Panc1 (cell line): ENCODE results near the gene TP53BP1. TPM values are rescaled to one million over a fixed set of nuclear protein-coding genes. Genes with fewer than 3 reads are reported as not detected.
A peak's percentile ranks its signal among the peaks of the same experiment; 100 is the strongest.
"Not testable (repeated sequence)": the region's sequence is repeated elsewhere in the genome, so short reads cannot be mapped to it uniquely, and the experiment has no call there.

ENCODE experiments used
- ATAC-seq: fragments of 200-7000 bp; cut with Tn5 transposase; 2 replicates; pipeline ENCODE4 v1.9.1; 2020; ENCODE audit warnings: mild to moderate bottlenecking, moderate library complexity
- BruUV-seq: library from RNA; stranded (reverse); fragments of 400-500 nt; replicated peaks from 2 replicates; lab custom pipeline; 2021; lab: Mats Ljungman, UMichigan
- CTCF ChIA-PET: fragments of 300-600 bp; sonication (Branson Sonifier 250); formaldehyde crosslinking; loops from one replicate; lab custom pipeline; 2022; ENCODE audit warnings: antibody characterized with exemption; lab: Charles Lee
- POLR2A ChIA-PET: fragments of 300-600 bp; sonication (Branson Sonifier 250); formaldehyde crosslinking; loops from one replicate; lab custom pipeline; 2022; ENCODE audit warnings: antibody characterized with exemption; lab: Charles Lee
- DNase-seq: peaks from one replicate; pipeline ENCODE4 v3.0.0-alpha.2; 2010; ENCODE audit warnings: low read depth, low spot score
- H3K27ac ChIP-seq: 2 replicates; pipeline ENCODE4 v1.5.1; 2011; ENCODE audit warnings: mild to moderate bottlenecking, low read length, inconsistent platforms
- H3K27me3 ChIP-seq: fragments of 200-500 bp; sonication (Bioruptor generic); 2 replicates; pipeline ENCODE4 v1.6.0; 2014; ENCODE audit warnings: low read length, inconsistent platforms; ENCODE audit not compliant: control insufficient read depth, insufficient read depth
- H3K36me3 ChIP-seq: fragments of 200-500 bp; sonication (Bioruptor generic); 2 replicates; pipeline ENCODE4 v1.5.1; 2014; ENCODE audit warnings: inconsistent platforms, mild to moderate bottlenecking, low read length, moderate library complexity; ENCODE audit not compliant: control insufficient read depth, insufficient read depth
- H3K4me1 ChIP-seq: 2 replicates; pipeline ENCODE4 v1.5.1; 2011; ENCODE audit warnings: inconsistent platforms, mild to moderate bottlenecking, low read length, moderate library complexity; ENCODE audit not compliant: control insufficient read depth, insufficient read depth
- H3K4me3 ChIP-seq, 2 experiments: 2 replicates each; pipeline ENCODE4 v1.5.1; 2011 to 2012; ENCODE audit warnings: low read depth in 2 of 2, low read length in 2 of 2, mild to moderate bottlenecking in 2 of 2, inconsistent platforms in 1 of 2, moderate library complexity in 1 of 2
- H3K9me3 ChIP-seq: fragments of 200-500 bp; sonication (Bioruptor generic); 2 replicates; pipeline ENCODE4 v1.5.1; 2014; ENCODE audit warnings: low read depth, mild to moderate bottlenecking, inconsistent platforms, low read length, moderate library complexity; ENCODE audit not compliant: control insufficient read depth, insufficient read depth
- POLR2AphosphoS5 ChIP-seq: IDR thresholded peaks from 2 replicates; pipeline ENCODE4 v1.6.1; 2012; ENCODE audit warnings: mild to moderate bottlenecking, low read depth, low read length, moderate library complexity
- SIN3A ChIP-seq: IDR thresholded peaks from 2 replicates; pipeline ENCODE4 v1.6.1; 2012; ENCODE audit warnings: low read depth, mild to moderate bottlenecking, low read length, moderate library complexity, borderline replicate concordance; ENCODE audit not compliant: insufficient read depth
- TCF7L2 ChIP-seq: IDR thresholded peaks from 2 replicates; pipeline ENCODE4 v1.6.1; 2011; ENCODE audit warnings: mild to moderate bottlenecking, low read depth, low read length, inconsistent platforms
- in situ Hi-C: cut with HindIII; loops from 2 replicates; pipeline ENCODE4 v1.10.0; 2016; ENCODE audit warnings: low sequenced_read_pairs, low pct_unique_long_range_greater_than_20kb
- intact Hi-C: fragments of 100-400 bp; cut with micrococcal nuclease; formaldehyde crosslinking; loops from one replicate; pipeline ENCODE4 v1.10.0; 2022; ENCODE audit not compliant: unreplicated experiment
- total RNA-seq: library from RNA; stranded (reverse); gene quantifications from one replicate; pipeline ENCODE4 v1.2.1, GENCODE V29; 2021; ENCODE audit not compliant: unreplicated experiment
- TF ChIP-seq, protein P1 (sequence below), 2 experiments: IDR thresholded peaks; 2 replicates each; pipeline ENCODE4 v1.6.1; 2011 to 2012; ENCODE audit warnings: low read depth in 2 of 2, control low read depth in 1 of 2, low read length in 1 of 2, mild to moderate bottlenecking in 1 of 2, moderate library complexity in 1 of 2; ENCODE audit not compliant: insufficient read depth in 1 of 2
- TF ChIP-seq, protein P2 (sequence below): fragments of 450-650 bp; IDR thresholded peaks from 2 replicates; pipeline ENCODE4 v1.5.1; 2017; ENCODE audit warnings: mild to moderate bottlenecking

Gene TP53BP1
- total RNA-seq, 1 experiment from 2014 or later: 80.3 TPM

DNA sequence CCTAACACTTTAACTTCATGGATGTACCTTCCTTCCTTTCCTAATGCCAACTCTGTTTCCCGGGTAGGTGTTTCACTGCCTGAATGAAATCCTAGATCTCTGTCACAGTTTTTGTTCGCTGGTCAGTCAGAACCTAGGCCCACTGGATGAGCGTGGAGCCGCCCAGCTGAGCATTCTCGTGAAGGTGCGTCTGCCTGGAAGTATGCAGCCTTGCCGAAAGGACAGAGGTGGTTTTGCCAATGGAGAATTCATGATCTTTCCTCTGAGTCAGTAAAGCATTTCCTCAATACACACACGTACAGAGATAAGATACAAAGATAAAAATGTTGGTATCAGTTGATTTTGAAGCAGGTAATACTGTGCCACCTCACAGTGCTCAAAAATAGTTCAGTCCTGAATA, 89.3 kb downstream of the TP53BP1 start:
- BruUV-seq: no TSS peak
- Histone ChIP-seq H3K9me3 (no peaks in the 10 kb centered on the region), H3K4me1 (no peaks in the 10 kb centered on the region), H3K27ac (no peak overlapping the region), H3K27me3 (no peaks in the 10 kb centered on the region), H3K36me3 (peaks cover 37% of the 10 kb centered on the region), H3K4me3 (no peak overlapping the region)
- DNase-seq (no peak), ATAC-seq (no peak)
- POLR2A ChIA-PET: no interaction called here
- intact Hi-C loops: no loop called here
- CTCF ChIA-PET: no interaction called here
- TF ChIP-seq, protein P1, sequence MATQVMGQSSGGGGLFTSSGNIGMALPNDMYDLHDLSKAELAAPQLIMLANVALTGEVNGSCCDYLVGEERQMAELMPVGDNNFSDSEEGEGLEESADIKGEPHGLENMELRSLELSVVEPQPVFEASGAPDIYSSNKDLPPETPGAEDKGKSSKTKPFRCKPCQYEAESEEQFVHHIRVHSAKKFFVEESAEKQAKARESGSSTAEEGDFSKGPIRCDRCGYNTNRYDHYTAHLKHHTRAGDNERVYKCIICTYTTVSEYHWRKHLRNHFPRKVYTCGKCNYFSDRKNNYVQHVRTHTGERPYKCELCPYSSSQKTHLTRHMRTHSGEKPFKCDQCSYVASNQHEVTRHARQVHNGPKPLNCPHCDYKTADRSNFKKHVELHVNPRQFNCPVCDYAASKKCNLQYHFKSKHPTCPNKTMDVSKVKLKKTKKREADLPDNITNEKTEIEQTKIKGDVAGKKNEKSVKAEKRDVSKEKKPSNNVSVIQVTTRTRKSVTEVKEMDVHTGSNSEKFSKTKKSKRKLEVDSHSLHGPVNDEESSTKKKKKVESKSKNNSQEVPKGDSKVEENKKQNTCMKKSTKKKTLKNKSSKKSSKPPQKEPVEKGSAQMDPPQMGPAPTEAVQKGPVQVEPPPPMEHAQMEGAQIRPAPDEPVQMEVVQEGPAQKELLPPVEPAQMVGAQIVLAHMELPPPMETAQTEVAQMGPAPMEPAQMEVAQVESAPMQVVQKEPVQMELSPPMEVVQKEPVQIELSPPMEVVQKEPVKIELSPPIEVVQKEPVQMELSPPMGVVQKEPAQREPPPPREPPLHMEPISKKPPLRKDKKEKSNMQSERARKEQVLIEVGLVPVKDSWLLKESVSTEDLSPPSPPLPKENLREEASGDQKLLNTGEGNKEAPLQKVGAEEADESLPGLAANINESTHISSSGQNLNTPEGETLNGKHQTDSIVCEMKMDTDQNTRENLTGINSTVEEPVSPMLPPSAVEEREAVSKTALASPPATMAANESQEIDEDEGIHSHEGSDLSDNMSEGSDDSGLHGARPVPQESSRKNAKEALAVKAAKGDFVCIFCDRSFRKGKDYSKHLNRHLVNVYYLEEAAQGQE (IDR thresholded peaks at IDR 0.05; ENCODE audit: insufficient read depth in 1 of 2, low read depth in 2 of 2, low read length in 1 of 2): no peak
- TF ChIP-seq, protein P2, sequence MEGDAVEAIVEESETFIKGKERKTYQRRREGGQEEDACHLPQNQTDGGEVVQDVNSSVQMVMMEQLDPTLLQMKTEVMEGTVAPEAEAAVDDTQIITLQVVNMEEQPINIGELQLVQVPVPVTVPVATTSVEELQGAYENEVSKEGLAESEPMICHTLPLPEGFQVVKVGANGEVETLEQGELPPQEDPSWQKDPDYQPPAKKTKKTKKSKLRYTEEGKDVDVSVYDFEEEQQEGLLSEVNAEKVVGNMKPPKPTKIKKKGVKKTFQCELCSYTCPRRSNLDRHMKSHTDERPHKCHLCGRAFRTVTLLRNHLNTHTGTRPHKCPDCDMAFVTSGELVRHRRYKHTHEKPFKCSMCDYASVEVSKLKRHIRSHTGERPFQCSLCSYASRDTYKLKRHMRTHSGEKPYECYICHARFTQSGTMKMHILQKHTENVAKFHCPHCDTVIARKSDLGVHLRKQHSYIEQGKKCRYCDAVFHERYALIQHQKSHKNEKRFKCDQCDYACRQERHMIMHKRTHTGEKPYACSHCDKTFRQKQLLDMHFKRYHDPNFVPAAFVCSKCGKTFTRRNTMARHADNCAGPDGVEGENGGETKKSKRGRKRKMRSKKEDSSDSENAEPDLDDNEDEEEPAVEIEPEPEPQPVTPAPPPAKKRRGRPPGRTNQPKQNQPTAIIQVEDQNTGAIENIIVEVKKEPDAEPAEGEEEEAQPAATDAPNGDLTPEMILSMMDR: no peak
- TF ChIP-seq TCF7L2 (no peak), SIN3A (no peak), POLR2AphosphoS5 (no peak)
- in situ Hi-C loops: no loop called here

DNA sequence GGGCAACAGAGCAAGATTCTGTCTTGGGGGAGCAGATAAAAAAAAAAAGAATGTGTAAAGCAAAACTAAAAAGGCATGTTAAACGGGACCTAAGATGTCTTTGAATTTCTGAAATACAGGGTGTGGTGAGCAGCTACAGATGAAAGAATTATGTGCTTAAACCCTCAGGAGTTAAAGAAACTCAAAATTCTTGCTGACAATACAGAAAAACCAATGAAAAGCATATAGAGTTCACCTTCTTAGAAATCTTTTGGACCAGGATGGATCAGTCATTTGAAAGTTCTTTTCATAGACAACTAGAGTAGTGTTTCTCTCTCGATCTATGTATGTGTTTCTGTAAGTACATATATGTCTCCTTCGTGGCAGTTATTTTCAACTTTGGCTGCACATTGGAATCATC, 90.7 kb downstream of the TP53BP1 start:
- intact Hi-C loops: no loop called here
- peaks cover 36% of the 10 kb centered on the region for H3K36me3 ChIP-seq
- H3K9me3 ChIP-seq: no peaks in the 10 kb centered on the region
- H3K27me3 ChIP-seq: no peaks in the 10 kb centered on the region
- BruUV-seq: TSS peak; percentile 27
- ChIA-PET CTCF (no interaction called here), POLR2A (no interaction called here)
- H3K4me3 ChIP-seq: no peak overlapping the region
- no peaks in the 10 kb centered on the region for H3K4me1 ChIP-seq
- TF ChIP-seq, protein P2: no peak
- no peak for TF ChIP-seq POLR2AphosphoS5
- TF ChIP-seq SIN3A: no peak
- TF ChIP-seq TCF7L2: no peak
- TF ChIP-seq, protein P1 (IDR thresholded peaks at IDR 0.05; ENCODE audit: insufficient read depth in 1 of 2, low read depth in 2 of 2, low read length in 1 of 2): no peak
- no peak for ATAC-seq
- in situ Hi-C loops: no loop called here
- no peak for DNase-seq
- H3K27ac ChIP-seq: no peak overlapping the region

DNA sequence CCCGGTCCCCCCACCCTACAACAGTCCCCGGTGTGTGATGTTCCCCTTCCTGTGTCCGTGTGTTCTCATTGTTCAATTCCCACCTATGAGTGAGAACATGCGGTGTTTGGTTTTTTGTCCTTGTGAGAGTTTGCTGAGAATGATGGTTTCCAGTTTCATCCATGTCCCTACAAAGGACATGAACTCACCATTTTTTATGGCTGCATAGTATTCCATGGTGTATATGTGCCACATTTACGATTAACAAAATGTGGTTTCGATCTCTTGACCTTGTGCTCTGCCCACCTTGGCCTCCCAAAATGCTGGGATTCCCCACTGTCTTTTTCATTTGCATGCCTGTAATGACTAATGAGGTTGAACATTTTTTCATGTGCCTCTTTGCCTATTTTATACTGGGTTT, 99.4 kb downstream of the TP53BP1 start:
- H3K27ac ChIP-seq, DNase-seq, ATAC-seq, H3K27me3 ChIP-seq, H3K9me3 ChIP-seq, in situ Hi-C loops, CTCF ChIA-PET, BruUV-seq, H3K4me1 ChIP-seq, POLR2A ChIA-PET, H3K4me3 ChIP-seq, intact Hi-C loops: not testable (repeated sequence)
- peaks cover 10% of the 10 kb centered on the region for H3K36me3 ChIP-seq
